NCI-H345 treated with DMSO at 0.1 percent for 48 hours (cell line): ENCODE measurements around the gene ALOX12B.
"Not testable (repeated sequence)": the region's sequence is repeated elsewhere in the genome, so short reads cannot be mapped to it uniquely, and the experiment has no call there.

Source experiments
- DNase-seq: peaks from one replicate; lab custom pipeline; 2025; ENCODE audit not compliant: unreplicated experiment; lab: John Stamatoyannopoulos, UW

The ALOX12B gene

DNA sequence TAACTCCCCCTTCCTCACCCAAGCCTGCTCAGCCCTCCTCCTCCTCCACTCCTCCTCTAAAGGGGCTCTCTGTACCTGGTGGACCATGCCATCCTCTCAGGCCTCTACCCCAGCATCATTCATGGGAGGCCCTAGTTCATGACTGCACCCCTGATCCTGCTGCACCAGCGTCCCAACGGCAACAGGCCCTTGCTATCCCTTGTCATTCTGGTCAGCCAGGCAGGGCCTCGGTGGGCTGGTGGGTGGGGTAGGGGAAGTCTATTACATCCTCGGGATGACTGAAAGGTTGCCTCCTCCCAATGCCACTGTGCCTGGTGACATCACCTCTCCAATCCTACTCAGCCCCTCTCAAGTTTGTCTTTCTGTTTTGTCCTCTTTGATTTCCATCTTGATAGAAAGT is 19.7 kb downstream of the ALOX12B start:
- no peak for DNase-seq

DNA sequence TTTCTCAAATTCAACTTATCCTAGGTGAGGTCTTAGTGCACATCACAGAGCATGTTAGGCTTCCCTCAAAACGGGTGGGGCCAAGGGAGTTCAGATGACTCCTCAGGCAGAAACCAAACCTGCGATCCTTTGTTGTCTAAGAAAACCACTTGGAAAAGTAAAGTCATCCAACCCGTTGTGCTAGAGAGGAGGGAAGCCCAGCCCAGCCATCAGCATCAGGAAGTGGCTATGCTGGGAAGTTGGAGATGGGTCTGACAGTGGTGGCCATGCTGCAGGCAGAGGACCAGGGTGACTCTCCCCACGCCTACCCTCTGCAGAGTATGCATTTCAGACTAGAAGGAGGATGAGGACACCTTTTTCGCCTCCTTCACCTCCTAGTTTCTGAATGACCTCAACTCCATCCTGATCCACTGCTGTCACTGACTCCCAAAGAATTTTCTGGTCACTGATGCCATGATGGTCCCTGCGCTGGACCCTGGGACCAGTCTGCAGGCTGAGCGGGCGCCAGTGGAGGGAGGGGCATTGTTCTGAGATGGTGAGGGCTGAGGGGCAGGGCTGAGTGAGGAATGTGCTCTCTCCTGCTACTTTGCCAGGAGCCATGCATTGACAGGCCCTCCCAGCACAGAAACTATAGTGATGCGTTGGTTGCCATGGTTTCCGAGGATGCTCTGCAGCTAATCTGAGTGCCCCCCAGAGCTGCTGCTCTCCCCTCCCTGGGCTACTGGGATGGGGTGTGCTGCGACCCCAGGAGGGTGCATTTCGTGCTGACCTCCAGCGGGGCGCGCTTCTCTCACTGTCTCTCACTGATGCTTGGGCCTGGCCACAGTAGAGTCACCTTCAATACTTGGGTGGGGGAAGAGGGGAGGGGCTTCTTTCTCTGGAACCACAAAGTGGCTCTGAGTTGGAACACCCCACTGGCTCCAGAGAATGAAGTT is 20.4 kb downstream of the ALOX12B start:
- DNase-seq = no peak

DNA sequence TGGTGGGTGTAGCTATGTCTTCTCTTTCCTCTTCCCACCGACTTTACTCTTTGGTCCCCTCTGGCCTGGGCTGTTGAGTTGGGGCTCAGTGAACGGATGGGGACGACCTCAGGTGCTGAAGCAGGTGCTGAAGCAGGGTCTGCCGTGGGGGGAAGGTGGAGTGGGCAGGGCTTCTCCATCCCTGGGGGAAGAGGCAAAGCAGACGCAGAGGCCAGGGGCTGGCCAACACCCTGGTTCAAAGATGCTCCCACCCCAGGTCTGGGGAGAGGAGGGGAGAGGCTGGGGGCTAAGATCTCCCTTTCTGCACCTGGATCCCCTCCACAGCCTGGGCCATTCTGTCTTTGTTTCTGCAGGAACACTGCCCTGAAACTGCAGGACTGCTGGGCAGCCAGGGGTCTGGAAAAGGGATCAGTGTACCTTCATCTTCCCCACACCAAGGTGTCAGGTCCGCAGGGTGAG is 22.9 kb downstream of the ALOX12B start:
- DNase-seq = no peak

DNA sequence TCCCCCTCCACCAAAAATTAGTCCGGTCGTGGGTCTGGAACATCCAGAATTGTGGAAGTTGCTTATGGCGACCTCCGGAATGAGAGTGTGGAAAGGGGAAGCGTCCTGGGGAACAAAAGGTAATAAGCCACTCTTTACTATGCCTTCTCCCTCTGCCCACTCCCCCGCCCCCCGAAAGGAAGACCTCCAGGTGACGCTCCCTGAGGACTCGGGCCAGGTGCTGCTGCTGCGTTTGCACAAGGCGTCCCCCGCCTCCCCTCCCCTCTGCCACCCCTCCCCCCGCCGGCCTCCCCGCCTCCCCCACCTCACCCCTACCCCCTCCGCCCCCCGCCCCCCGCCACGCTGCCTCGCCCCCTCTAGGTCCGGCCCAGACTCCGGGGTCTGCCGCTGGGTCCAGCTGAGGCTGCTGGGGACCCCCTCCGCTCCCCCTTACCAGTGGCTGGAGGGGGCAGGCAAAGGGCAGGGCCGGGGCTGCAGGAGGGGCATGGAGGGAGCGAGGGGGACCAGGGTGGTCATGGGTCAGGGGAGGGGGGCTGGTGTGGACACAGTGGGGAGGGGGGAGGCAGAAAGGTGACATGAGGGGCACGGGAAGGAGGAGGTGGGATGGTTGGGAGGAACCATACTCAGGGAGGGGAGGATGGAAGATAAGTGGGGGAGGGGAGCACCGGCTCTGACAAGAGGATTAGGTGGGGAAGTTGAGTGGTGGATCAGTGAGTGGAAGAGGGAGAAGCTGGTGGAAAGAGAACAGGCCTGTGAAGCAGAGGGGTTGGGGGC is 23.6 kb downstream of the ALOX12B start:
- DNase-seq = no peak

DNA sequence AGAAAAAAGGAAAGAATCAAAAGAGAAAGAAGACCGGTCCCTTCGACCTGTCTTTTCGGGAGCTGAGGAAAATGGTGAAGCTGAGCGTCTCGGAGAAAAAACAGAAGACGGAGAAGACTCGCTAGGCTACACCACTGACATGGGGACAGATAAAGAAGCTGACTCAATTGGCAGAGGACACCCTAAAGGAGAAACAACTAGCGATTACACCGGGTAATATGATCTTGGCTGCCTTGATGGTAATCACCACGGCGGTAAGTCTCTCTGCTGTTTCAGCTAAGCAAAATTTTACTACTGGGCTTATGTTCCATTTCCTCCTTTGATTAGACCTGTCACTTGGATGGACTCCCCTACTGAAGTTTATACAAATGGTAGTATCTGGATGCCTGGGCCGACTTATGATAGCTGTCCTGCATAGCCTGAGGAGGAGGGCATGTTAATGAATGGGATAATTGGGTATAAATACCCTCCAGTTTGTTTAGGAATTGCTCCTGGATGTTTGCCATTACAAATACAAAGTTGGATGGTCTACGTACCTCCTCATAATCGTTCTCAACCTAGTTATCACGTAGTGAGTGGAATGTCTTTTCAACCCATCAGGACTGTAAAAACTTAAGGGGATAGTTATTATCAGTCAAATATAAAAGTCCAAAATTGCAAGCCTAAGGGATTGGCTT is 24.6 kb downstream of the ALOX12B start:
- no peak for DNase-seq

DNA sequence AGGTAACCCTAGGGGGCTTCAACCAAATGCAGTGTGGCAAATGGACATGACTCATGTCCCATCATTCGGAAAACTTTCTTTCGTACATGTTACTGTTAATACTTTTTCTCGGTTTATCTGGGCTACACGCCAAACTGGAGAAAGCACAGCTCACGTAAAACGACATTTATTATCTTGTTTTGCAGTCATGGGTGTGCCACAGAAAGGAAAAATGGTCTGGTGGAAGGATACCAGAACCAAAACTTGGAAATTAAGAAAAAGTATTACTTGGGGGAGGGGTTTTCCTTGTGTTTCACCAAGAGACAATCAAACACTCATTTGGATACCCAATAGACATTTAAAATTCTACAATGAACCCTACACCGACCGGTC is 25.1 kb downstream of the ALOX12B start:
- no peak for DNase-seq

DNA sequence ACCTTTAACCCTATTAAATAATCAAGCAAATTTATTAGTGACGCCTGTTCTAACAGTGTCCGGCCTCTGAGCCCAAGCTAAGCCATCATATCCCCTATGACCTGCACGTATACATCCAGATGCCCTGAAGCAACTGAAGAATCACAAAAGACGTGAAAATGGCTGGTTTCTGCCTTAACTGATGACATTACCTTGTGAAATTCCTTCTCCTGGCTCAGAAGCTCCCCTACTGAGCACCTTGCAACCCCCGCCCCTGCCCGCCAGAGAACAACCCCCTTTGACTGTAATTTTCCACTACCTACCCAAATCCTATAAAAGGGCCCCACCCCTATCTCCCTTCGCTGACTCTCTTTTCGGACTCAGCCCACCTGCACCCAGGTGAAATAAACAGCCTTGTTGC is 25.7 kb downstream of the ALOX12B start:
- not testable (repeated sequence) for DNase-seq

DNA sequence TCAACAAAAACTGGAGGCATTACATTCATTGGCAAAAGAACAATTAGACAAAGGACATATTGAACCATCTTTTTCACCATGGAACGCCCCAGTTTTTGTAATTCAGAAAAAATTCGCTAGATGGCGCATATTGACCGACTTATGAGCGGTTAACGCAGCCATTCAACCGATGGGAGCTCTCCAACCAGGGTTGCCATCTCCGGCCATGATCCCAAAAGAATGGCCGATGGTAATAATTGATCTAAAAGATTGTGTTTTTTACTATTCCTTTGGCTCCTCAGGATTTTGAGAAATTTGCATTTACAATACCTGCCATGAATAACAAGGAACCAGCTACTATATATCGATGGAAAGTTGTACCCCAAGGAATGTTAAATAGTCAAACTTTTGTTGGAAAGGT is 27.2 kb downstream of the ALOX12B start:
- DNase-seq = peak; percentile 34

DNA sequence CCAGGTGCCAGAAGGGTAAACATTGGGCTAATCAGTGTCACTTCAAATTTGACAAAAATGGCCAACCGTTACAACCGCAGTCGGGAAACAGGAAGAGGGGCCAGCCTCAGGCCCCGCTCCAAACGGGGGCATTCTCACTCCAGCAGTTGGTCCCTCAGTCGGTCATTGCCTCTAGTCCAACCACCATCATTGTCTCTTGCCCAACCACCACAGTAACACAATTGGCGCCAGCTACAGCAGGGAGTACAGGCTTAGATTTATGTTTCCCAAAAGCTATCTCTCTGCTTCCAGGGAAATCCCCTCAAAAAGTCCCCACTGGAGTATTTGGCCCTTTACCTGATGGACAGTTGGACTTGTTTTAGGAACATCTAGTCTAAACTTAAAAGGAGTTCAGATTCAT is 28.4 kb downstream of the ALOX12B start:
- DNase-seq = no peak

DNA sequence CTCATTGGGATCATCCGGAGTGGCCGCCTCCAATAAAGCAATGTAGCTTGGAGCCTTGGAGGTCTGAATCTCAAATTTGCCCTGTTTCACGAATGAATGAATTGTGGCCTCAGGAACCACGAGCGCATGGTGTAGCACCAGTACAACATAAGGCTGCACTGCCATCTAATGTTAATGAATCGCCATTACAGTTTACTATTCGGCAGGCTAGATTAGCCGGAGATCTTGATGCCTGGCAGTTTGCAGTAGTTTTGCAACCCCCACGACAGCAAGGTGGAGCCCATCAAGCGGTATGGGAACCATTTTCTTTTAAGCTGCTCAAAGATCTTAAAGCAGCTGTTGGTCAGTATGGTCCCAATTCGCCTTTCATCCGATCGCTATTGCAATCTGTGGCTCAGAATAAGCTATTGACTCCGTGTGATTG is 29.8 kb downstream of the ALOX12B start:
- DNase-seq = peak; percentile 42

DNA sequence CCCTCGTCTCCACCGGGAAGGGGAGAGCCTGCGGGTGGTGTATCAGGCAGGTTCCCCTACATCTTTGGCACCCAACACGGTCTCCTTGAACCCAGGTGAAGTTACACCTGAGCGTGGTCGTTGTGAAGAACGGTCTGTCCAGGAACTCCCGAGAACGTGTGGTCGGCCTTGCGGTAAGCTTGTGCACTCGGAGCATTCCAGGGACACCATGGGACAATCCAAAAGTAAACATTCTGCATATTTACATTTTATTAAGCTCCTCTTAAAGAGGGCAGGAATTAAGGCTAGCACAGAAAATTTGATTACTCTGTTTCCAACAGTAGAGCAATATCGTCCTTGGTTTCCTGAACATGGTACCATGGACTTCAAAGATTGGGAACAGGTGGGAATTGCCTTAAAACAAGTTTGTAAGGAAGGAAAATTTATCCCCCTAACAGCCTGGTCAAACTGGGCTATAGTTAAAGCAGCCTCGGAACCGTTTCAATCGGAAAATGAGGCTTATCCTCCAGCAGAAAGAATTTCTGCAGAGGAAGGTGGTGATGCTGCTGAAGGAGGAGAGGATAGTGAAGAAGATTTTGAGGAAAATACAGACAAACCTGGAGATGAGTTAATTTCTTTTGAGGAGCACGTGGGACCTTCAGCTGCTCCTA is 30.4 kb downstream of the ALOX12B start:
- no peak for DNase-seq

DNA sequence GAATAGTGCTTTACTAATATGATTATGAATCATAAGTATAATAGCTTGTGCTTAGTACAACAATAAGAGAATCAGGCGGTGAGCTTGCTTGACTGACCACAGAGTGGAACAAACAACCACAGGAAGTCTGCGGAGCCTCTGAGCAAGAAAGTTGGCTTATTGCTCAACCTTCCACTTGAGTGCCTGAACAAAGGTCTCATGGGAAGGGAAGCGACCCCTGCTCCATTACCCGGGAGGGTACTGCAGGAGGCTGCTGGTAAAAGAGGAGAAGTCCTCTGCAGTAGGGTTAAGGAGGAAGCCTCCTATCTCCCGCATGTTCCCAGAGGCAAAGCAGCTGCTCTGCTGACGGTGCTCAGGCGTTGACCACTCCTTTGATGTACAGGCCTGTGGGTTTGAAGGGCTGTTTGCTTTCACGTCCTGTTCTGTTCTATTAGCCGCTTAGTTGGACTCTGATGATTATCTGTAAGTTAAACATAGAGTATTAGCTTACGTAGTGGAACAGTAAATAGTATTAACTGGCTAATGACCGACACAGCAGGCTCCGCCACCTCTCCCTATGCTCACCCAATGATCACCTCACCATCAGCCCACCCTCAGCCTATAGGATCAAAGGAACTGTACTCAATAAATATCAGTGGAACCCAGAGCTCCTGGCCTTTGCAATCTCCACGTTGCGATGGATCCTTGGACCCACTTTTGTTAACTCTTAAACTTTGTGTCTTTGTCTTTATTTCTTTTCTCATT is 31.1 kb downstream of the ALOX12B start:
- no peak for DNase-seq

DNA sequence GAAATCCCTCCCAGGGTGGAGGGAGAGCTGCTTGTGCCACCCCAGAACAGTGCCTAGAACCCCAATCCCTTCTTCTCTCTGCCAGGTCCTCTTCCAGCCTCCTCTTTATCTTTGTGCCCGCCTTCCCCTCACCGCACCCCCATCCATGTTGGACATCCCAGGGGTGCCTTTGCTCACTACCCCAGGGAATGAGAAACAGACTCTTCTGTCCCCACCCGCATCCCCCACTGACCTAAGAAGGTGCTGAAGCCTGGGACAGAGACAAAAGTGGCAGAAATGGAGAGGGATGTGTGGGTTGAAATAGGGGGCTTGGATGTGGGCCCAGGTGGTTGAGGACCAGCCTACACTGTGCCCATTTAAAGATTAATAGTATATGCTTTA is 31.7 kb downstream of the ALOX12B start:
- DNase-seq = no peak

DNA sequence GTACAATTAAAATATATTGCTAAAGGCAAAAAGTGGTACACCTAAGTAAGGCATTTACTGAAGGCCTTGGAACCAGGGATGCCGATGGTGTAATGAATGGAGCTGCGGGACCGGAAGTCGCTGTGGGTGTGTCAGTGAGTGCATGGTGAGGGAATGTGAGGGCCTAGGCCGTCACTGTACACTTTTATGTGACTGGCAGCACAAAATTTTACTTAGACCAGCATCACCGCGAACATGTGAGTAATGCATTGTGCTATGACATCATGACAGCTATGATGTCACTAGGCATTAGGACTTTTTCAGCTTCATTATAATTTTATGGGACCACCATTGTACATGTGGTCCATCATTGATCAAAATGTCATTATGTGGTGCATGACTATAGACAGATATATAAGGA is 33.9 kb downstream of the ALOX12B start:
- DNase-seq = no peak

DNA sequence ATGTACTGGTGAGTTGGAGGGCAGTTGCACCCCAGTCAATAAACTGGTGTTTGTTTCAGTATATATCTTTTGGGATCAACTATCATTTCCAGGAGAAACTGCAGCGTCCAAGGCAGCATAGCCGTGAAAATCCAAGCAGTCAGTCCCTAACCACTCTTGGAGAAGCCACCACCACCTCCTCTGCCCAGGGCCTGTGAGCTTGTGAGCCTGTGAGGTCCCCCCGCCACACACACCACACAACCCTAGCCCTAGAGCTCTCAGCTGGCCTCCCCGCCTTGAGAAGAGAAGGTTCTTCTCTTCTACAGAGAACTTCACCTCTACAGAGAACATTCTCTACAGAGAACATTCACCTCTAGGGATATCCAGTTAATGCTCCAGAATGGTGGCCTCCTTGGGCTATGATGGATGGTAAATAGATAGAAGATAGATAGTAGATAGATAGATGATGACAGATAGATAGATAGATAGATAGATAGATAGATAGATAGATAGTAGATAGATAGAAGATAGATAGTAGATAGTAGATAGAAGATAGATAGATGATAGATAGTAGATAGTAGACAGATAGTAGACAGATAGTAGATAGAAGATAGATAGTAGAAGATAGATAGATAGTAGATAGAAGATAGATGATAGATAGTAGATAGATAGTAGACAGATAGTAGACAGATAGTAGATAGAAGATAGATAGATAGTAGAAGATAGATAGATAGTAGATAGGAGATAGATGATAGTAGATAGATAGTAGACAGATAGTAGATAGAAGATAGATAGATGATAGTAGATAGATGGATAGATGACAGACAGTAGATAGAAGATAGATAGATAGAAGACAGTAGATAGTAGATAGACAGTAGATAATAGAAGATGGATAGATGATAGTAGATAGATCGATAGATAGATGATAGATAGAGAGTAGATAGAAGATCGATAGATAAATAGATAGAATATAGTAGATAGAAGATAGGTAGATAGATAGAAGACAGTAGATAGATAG is 35.0 kb downstream of the ALOX12B start:
- DNase-seq = no peak

DNA sequence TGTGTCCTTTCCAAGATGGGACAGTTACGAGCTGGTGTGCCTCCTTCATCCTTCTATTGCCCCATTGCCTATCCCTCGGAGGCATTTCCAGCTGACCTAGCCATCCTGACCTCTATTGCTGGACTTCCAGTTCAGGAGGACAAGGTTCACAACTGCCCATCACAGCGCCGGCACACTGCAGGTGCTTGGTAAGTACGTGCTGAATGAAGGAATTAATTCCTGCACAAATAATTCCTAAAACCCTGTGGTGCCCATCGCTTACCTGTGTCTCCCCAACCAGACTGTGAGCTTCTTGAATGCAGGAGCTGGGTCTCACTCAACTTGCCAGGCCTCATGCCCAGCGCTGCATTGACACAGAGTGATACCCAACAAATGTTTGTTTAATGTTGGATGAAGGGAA is 35.7 kb downstream of the ALOX12B start:
- DNase-seq = no peak

DNA sequence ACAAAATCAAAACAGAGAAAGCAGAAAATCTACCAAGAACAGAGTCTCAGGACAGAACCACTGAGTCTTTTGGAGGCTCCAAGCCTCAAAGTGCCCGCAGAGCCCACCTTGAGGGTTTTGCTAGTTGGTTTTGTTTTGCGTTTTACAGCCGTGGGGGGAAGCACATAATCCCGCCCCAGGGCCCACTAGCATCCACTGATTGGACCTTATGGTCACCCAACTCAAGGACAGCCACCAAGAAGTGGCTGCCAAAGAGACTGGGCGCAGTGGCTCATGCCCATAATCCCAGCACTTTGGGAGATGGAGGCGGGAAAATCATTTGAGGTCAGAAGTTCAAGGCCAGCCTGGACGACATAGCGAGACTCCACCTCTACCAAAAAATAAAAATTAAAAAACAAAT is 38.8 kb downstream of the ALOX12B start:
- DNase-seq = no peak

DNA sequence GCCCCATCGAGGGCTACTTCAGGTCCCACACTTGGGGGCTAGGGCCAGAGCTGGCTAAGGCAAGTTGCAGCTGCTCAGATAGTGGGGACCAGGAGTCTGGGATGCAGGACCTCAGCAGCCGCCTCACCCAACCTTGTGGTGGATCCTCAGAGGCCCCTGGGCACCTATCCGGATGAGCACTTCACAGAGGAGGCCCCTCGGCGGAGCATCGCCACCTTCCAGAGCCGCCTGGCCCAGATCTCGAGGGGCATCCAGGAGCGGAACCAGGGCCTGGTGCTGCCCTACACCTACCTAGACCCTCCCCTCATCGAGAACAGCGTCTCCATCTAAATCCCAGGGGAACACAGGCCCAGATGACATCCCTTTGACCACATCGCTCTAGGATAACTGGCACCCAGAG is 39.3 kb downstream of the ALOX12B start:
- no peak for DNase-seq

DNA sequence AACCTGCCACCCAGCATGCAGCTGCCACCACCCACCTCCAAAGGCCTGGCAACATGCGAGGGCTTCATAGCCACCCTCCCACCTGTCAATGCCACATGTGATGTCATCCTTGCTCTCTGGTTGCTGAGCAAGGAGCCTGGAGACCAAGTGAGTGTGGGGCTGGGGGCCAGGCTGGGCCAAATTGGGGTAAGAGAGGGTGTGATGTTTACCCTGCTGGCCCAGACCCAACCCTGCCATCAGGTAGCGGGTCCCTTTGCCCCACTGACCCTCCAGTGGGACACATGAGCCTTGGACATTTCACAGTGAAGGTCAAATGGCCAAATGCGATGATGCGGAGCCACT is 39.8 kb downstream of the ALOX12B start:
- no peak for DNase-seq
